Activated T-helper 2 cell treated with anti-CD3 and anti-CD28 coated beads, Interferon-gamma antibody, Interleukin-2, Interleukin-4, amounts not matched to agents 10 μg/mL and 5 μg/mL and 100 μg/mL, durations not matched to agents 14 hours and 24 hours and 36 hours (primary cell): ENCODE measurements around the gene JOSD1. TPM values are rescaled to one million over a fixed set of nuclear protein-coding genes. Genes with fewer than 3 reads are reported as not detected.

Source experiments
- DNase-seq: peaks from one replicate; pipeline ENCODE4 v3.0.0; 2021; ENCODE audit warnings: low spot score
- H3K27ac Mint-ChIP-seq: one replicate; pipeline ENCODE4 v1.8.0; 2021; ENCODE audit warnings: mixed read lengths
- H3K27me3 Mint-ChIP-seq: one replicate; pipeline ENCODE4 v1.8.0; 2021; ENCODE audit warnings: low read depth, mixed read lengths
- H3K36me3 Mint-ChIP-seq: one replicate; pipeline ENCODE4 v1.8.0; 2021; ENCODE audit warnings: low read depth, mixed read lengths
- H3K4me1 Mint-ChIP-seq: one replicate; pipeline ENCODE4 v1.8.0; 2021; ENCODE audit warnings: low read depth, mixed read lengths
- H3K4me3 Mint-ChIP-seq: one replicate; pipeline ENCODE4 v1.8.0; 2021; ENCODE audit warnings: low read depth, mild to moderate bottlenecking, moderate library complexity, mixed read lengths
- H3K9me3 Mint-ChIP-seq: one replicate; pipeline ENCODE4 v1.8.0; 2021; ENCODE audit warnings: mixed read lengths
- intact Hi-C: fragments of 100-400 bp; cut with micrococcal nuclease; formaldehyde crosslinking; loops from one replicate; pipeline ENCODE4 v1.15.1; 2023
- total RNA-seq: library from RNA; stranded (reverse); gene quantifications from 2 replicates; pipeline ENCODE4 v1.2.3, GENCODE V29; 2022

JOSD1 gene
- total RNA-seq, 1 donor from 2014 or later: 101 TPM

GRCh38 chr22:38728871-38729796 is 28.4 kb upstream of the JOSD1 start:
- intact Hi-C loops: no loop called here
- H3K36me3 Mint-ChIP-seq: peaks cover 92% of the 10 kb centered on the region

GRCh38 chr22:38727530-38728451 is 27.0 kb upstream of the JOSD1 start:
- no peak overlapping the region for H3K4me3 Mint-ChIP-seq
- no peaks in the 10 kb centered on the region for H3K4me1 Mint-ChIP-seq
- H3K9me3 Mint-ChIP-seq: no peaks in the 10 kb centered on the region
- peaks cover 93% of the 10 kb centered on the region for H3K36me3 Mint-ChIP-seq
- no peak overlapping the region for H3K27ac Mint-ChIP-seq
- no peaks in the 10 kb centered on the region for H3K27me3 Mint-ChIP-seq
- DNase-seq: no peak
- intact Hi-C loops: no loop called here

More at GRCh38 chr22:38728871-38729796, 28.4 kb upstream of the JOSD1 start:
- Mint-ChIP-seq H3K27me3 (no peaks in the 10 kb centered on the region), H3K27ac (no peak overlapping the region), H3K9me3 (no peaks in the 10 kb centered on the region), H3K4me1 (no peaks in the 10 kb centered on the region), H3K4me3 (no peak overlapping the region)
- DNase-seq: no peak

DNA sequence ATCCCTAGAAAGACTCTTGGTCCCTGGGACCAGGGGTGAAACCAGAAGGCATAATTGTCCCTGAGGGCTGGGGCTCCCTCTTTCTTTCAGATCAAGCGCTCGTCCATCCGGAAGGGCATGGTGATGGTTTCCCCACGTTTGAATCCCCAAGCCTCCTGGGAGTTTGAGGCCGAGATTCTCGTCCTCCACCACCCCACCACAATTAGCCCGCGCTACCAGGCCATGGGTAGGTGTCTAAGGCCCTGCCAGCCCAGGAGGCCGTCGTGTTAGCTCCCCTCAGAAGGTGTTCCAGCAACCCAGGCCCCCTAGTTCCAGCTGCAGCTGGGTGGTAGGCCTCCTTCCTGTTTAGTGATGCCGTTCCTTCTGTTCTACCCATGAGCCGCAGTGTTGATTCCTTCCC is 26.4 kb upstream of the JOSD1 start:
- no peak overlapping the region for H3K27ac Mint-ChIP-seq
- H3K36me3 Mint-ChIP-seq: peaks cover 93% of the 10 kb centered on the region
- H3K9me3 Mint-ChIP-seq: no peaks in the 10 kb centered on the region
- no peak for DNase-seq
- no peaks in the 10 kb centered on the region for H3K27me3 Mint-ChIP-seq
- intact Hi-C loops: no loop called here
- H3K4me1 Mint-ChIP-seq: no peaks in the 10 kb centered on the region
- no peak overlapping the region for H3K4me3 Mint-ChIP-seq

DNA sequence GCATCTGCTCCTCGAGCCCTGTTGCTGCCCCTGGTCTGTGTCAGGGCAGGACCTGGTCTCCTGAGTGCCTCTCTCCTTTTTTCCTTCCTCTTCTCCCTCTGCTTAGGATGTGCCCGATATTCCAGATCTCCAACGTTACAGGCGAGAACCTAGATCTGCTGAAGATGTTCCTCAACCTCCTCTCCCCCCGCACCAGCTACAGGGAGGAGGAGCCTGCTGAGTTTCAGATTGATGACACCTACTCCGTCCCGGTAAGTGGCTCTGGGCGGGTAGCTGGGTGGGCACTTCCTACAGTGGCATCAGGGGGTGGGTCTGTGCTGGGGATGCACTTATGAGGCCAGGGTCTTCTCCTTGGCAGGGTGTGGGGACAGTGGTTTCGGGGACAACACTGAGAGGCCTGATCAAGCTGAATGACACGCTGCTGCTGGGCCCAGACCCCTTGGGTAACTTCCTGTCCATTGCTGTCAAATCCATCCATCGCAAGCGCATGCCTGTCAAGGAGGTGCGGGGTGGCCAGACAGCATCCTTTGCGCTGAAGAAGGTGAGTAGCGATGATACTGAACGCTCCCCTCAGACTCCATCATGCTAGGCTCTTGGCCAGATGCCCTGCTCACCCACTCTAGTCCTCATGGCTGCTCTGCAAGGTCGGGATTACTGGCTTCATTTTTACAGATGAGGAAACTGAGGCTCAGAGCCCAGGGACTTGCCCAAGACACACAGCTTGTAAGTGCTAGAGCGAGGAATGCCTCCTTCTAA is 25.3 kb upstream of the JOSD1 start:
- H3K36me3 Mint-ChIP-seq: peaks cover 96% of the 10 kb centered on the region
- DNase-seq: no peak
- no peaks in the 10 kb centered on the region for H3K27me3 Mint-ChIP-seq
- H3K27ac Mint-ChIP-seq: no peak overlapping the region
- no peak overlapping the region for H3K4me3 Mint-ChIP-seq
- H3K9me3 Mint-ChIP-seq: no peaks in the 10 kb centered on the region
- intact Hi-C loops: no loop called here
- no peaks in the 10 kb centered on the region for H3K4me1 Mint-ChIP-seq

DNA sequence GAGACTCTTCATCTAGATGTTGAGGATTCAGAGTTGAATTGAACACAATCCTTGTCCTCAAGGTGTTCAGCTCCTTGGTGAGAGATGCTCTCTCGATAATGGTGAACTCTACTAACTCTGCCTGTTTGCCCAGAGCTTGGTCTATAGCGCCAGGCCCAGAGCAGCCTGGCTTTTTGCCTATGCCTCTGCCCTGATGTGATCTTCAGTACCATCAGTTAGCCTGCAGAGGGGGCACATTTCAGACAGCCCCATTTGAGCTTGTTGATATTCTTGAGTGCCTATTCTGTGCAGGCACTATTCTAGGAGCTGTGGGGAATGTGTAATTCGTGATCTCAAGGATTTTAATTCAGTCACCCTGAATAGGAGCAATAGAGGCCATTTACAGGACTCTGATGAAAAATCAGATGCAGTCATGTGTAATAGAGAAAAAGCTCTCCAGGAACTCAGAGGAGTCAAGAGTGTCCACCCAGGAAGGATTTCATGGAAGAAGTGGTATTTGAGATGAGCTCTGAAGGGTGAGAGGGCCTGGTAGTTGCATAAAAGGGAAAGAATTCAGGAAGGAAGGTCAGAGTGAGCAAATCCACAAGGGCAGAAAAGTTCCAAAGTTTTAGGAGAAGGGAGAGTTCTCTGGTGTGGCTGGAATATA is 24.3 kb upstream of the JOSD1 start:
- Mint-ChIP-seq H3K27me3 (no peaks in the 10 kb centered on the region), H3K27ac (no peak overlapping the region), H3K4me3 (no peak overlapping the region), H3K9me3 (no peaks in the 10 kb centered on the region), H3K36me3 (peaks cover 91% of the 10 kb centered on the region), H3K4me1 (no peaks in the 10 kb centered on the region)
- intact Hi-C loops: no loop called here
- DNase-seq: no peak

GRCh38 chr22:38724176-38724575 is 23.4 kb upstream of the JOSD1 start:
- no peaks in the 10 kb centered on the region for H3K27me3 Mint-ChIP-seq
- H3K4me3 Mint-ChIP-seq: no peak overlapping the region
- no peak for DNase-seq
- no peaks in the 10 kb centered on the region for H3K4me1 Mint-ChIP-seq
- intact Hi-C loops: no loop called here
- no peaks in the 10 kb centered on the region for H3K9me3 Mint-ChIP-seq
- no peak overlapping the region for H3K27ac Mint-ChIP-seq
- peaks cover 87% of the 10 kb centered on the region for H3K36me3 Mint-ChIP-seq

GRCh38 chr22:38721551-38721950 is 20.8 kb upstream of the JOSD1 start:
- intact Hi-C loops: no loop called here
- H3K4me1 Mint-ChIP-seq: peaks cover 3% of the 10 kb centered on the region
- no peaks in the 10 kb centered on the region for H3K9me3 Mint-ChIP-seq
- no peak overlapping the region for H3K4me3 Mint-ChIP-seq
- no peak overlapping the region for H3K27ac Mint-ChIP-seq
- H3K27me3 Mint-ChIP-seq: no peaks in the 10 kb centered on the region
- no peak for DNase-seq
- peaks cover 84% of the 10 kb centered on the region for H3K36me3 Mint-ChIP-seq

DNA sequence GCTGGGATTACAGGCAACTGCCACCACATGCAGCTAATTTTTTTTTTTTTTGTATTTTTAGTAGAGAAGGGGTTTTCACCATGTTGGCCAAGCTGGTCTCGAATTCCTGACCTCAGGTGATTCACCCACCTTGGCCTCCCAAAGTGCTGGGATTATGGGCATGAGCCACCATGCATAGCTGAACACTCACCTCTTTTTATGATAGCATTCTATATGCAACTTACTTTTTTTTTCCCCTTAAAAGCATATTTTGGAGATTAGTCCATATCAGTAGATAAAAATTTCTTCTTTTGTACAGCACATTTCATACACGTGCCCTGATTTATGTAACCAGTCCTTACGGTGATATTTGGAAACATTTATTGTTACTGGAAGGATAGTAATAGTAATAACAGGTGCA is 19.6 kb upstream of the JOSD1 start:
- DNase-seq: no peak
- intact Hi-C loops: no loop called here
- peaks cover 75% of the 10 kb centered on the region for H3K36me3 Mint-ChIP-seq
- H3K4me1 Mint-ChIP-seq: peaks cover 3% of the 10 kb centered on the region
- no peaks in the 10 kb centered on the region for H3K9me3 Mint-ChIP-seq
- H3K27me3 Mint-ChIP-seq: no peaks in the 10 kb centered on the region
- no peak overlapping the region for H3K27ac Mint-ChIP-seq
- no peak overlapping the region for H3K4me3 Mint-ChIP-seq

DNA sequence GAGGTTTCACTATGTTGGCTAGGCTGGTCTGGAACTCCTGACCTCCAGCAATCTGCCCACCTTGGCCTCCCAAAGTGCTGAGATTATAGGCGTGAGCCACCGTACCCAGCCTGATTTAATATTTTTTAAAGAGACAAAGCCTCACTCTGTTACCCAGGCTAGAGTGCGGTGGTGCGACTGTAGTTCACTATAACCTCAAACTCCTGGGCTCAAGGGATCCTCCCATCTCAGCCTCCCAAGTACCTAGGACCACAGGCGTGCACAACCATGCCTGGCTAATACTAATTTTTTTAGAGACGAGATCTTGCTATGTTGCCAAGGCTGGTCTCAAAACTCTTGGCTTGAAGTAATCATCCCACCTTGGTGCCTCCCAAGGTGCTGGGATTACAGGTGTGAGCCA is 18.5 kb upstream of the JOSD1 start:
- intact Hi-C loops: no loop called here
- H3K4me3 Mint-ChIP-seq: no peak overlapping the region
- H3K36me3 Mint-ChIP-seq: peaks cover 68% of the 10 kb centered on the region

DNA sequence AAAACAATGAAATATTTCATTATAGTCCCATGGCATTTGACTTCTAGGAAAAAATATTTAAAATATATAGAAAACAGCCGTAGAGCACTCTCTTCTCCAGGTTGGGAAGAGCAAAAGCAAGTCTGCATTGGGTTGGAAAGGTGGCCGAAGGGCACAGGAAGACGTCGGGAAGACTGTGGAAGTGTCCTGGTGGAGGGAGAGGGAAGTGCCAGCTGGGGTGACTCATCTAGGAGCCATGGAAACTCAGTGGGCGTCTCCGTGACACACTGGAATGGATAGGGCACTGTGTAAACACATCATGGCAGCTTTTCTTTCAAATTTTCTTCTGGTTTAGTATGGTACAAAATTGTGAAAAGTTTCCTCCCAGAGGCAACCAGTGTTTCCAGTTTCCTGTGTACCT is 17.7 kb upstream of the JOSD1 start:
- peaks cover 66% of the 10 kb centered on the region for H3K36me3 Mint-ChIP-seq
- no peak overlapping the region for H3K27ac Mint-ChIP-seq
- H3K4me3 Mint-ChIP-seq: no peak overlapping the region
- H3K9me3 Mint-ChIP-seq: no peaks in the 10 kb centered on the region
- no peaks in the 10 kb centered on the region for H3K27me3 Mint-ChIP-seq
- peaks cover 10% of the 10 kb centered on the region for H3K4me1 Mint-ChIP-seq
- no peak for DNase-seq
- intact Hi-C loops: no loop called here

More for the DNA sequence above, 18.5 kb upstream of the JOSD1 start:
- Mint-ChIP-seq H3K9me3 (no peaks in the 10 kb centered on the region), H3K4me1 (peaks cover 5% of the 10 kb centered on the region), H3K27me3 (no peaks in the 10 kb centered on the region), H3K27ac (no peak overlapping the region)
- DNase-seq: no peak

- Mint-ChIP-seq H3K9me3 (no peaks in the 10 kb centered on the region), H3K27me3 (no peaks in the 10 kb centered on the region), H3K4me3 (no peak overlapping the region), H3K36me3 (peaks cover 66% of the 10 kb centered on the region), H3K4me1 (peaks cover 20% of the 10 kb centered on the region), H3K27ac (no peak overlapping the region)
- intact Hi-C loops: no loop called here
- no peak for DNase-seq
These were observed 16.5 kb upstream of the JOSD1 start for GRCh38 chr22:38717244-38717643.

DNA sequence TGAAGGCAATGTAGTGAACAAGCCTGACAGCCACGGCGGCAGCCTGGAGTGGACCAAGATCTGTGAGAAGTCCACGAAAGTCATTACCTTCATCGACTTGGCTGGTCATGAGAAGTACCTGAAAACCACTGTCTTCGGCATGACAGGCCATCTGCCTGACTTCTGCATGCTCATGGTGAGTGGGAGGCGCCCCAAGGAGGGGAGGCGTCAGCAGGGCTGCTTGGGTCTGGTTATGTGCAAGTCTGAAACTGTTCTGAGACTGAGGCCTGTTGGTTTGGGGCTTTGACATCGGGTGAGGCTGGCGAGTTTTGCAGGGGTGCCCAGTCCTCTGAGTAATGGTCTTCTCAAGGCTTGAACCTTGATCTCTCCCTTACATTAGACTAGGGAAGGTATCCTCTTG is 16.1 kb upstream of the JOSD1 start:
- H3K27ac Mint-ChIP-seq: no peak overlapping the region
- no peak overlapping the region for H3K4me3 Mint-ChIP-seq
- H3K36me3 Mint-ChIP-seq: peaks cover 66% of the 10 kb centered on the region
- intact Hi-C loops: no loop called here
- H3K27me3 Mint-ChIP-seq: no peaks in the 10 kb centered on the region
- H3K4me1 Mint-ChIP-seq: peaks cover 23% of the 10 kb centered on the region
- no peaks in the 10 kb centered on the region for H3K9me3 Mint-ChIP-seq
- DNase-seq: no peak
